CD4-positive, alpha-beta T cell treated with Interleukin-15 for 4 hours (primary cell): Measurements from ENCODE around the gene MGAT1.
"Not testable (repeated sequence)": the region's sequence is repeated elsewhere in the genome, so short reads cannot be mapped to it uniquely, and the experiment has no call there.

Experiments used
- DNase-seq: peaks from one replicate; pipeline ENCODE4 v3.0.0-alpha.2; 2020; ENCODE audit warnings: low spot score

MGAT1 gene

DNA sequence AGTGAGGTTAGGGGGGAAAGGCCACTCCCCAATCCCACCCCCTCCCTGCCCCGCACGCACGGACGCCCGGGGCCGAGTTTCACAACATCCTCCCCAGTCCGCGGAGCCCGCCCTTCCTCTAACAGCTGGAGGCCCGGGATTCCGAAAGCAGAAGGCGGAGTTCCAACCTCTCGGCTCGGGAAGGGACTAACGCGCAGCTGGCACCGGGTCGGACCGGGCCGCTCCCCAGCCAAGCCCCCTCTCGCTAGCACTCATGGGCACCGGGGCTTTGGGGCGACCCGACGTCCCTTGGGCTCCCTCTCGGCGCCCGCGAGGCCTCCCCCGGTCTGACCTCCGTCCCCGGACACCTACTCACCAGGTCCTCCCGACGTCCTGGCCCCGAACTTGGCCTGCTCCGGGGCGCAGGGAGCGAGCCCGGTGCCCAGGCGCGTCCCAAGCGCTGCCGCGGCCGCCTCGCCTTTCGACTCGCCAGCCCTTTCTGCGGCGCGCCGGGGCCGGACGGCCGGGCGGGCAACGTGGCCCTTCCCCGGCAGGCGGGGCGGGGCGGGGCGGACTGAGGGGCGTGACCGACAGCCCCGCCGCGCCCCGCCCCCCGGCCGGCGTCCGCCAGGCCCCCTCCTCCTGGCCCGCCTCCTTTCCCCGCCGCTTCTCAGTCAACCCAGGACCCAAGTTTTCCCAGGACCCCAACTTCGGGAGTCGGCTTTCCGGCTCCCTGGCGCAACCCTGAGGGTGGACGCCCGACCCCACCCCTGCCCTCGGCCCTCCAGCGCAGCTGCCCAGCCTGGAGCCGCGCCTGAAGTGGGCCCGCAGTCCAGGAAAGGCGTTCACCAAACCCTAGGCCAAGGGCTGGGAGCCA lies at the start of gene MGAT1:
Gene MGAT1 (minus strand): TSS at position 482 of the 856 bp plus-strand sequence. CDS start 9,835 bp downstream, outside the sequence.
- DNase-seq = peak; percentile 69

DNA sequence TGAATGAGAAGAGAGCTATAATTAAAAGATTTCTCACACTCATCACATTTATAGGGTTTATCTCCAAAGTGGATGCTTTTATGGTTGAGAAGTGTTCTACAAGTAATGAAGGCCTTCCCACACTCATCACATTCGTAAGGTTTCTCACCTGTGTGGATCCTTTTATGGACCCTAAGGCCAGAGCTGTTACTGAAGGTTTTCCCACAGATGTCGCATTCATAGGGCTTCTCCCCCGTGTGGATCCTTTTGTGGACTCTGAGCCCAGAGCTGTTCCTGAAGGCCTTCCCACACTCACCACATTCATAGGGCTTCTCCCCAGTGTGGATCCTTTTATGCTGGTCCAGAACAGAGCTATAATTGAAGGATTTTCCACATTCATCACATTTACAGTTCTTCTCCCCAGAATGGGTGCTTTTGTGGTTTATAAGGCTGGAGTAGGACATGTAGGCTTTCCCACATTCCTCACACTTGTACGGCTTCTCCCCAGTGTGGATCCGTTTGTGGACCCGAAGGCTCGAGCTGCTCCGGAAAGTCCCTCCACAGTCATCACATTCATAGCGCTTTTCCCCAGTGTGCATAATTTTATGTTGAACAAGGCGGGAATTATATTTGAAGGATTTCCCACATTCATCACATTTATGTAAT lies 48.0 kb upstream of the MGAT1 start:
- no peak for DNase-seq

DNA sequence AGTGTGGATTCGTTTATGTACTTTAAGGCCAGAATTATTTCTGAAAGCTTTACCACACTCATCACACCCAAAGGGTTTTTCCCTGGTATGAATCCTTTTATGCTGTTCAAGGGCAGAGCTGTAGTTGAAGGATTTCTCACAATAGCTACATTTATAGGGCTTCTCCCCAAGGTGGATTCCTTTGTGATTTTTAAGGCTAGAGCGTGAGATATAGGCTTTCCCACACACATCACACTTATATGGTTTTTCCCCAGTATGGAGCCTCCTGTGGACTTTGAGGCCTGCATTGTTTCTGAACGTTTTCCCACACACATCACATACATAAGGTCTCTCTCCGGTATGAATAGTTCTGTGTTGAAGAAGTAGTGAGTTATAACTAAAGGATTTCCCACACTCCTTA lies 47.2 kb upstream of the MGAT1 start:
- no peak for DNase-seq

DNA sequence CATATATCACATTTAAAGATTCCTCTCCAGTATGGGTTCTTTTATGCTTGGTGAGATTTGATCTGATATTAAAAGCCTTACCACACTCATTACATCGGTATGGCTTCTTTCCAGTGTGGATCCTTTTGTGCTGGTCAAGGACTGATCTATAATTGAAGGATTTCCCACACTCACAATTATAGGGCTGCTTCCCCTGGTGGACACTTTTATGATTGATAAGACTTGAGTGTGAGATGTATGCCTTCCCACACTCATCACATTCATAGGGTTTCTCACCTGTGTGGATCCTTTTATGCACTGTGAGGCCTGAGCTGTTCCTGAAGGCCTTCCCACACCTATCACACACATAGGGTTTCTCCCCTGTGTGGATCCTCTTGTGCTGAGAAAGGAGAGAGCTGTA lies 46.3 kb upstream of the MGAT1 start:
- DNase-seq = no peak

DNA sequence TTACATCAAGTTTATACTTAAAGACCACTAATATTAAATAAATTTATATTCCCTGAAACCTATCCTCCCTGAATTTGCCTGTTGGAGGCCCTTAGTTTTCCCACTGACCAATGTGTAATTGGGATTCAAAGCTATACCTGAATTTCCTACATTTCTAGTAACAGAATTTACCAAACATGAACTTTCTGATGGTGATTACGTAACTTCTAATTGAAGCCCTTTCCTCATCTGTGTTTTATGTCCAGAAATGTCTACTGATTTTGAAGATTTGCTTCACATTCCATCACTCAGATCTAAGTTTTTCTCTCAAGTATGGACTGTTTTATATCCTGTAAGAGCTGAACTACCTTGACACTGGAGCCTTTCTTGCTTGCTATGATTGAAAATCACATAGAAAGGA lies 45.7 kb upstream of the MGAT1 start:
- DNase-seq = no peak

DNA sequence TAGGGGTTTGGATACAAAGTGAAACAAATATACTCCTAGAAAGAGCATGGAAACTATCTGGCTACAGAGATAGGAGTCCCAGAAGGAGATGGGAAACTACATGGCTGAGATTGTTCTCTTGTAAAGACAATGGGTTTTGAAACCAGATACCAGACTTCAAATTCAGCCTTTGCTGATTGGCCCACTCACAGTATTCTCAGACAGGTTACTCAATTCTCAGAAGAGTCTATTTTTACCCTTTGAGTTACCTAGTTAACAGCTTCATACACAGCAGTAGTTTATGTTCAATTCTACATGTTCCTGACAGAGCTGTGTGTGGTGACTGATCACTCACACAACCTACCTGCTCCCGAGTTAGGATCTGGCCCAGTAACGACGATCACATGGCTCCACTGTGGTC lies 44.4 kb upstream of the MGAT1 start:
- DNase-seq = no peak

DNA sequence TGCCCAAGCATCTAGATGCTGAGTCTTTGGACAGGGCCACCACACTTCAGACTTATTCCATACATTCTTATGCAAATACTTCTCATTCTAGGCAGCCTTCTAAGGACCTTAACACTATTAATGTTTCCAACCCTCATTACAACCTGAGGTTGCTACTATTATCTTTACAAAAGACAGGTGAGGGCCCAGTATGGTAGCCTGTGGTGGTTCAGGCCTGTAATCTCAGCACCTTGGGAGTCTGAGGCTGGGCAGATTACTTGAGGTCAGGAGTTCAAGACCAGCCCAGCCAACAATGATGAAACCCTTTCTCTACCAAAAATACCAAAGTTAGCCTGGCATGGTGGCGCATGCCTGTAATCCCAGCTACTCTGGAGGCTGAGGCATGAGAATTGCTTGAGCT lies 42.3 kb upstream of the MGAT1 start:
- no peak for DNase-seq

DNA sequence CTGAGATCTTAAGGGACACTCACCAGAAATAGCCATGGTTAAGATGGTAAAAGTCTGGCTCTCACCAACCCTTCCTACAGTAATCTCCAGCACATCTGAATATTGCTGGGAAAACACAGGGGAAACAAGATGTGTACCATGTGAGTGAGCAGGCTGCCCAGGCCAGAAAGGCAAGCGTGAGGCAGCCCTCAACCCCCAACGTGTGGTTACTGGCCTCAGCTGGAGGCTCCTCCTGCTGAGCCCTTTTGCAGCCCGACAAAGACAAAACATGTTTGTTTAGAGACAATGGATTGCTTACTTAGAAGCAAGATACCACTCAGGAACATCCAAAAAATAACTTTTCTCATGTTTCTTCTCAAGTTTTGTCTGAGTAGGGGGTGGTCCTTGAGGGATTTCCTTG lies 41.8 kb upstream of the MGAT1 start:
- no peak for DNase-seq

DNA sequence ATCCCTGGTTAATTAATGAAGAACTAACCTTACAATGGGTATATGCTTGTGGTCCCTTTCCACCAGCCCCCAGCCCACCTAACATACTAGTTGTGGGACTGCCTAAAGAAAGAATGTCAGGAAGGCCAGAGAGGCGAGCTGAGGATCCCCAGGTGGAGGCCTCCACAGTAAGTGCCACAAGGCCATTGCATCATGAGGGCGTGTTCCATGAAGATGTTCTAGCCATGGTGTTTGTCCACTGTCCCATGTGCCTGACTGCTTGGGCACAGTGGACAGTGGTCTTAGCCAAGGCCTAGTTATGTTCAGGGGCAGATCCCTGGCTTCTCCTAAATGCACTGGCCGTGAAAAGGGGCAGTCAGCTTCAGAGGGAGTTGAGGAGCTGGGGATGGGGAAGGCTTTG lies 37.3 kb upstream of the MGAT1 start:
- no peak for DNase-seq

DNA sequence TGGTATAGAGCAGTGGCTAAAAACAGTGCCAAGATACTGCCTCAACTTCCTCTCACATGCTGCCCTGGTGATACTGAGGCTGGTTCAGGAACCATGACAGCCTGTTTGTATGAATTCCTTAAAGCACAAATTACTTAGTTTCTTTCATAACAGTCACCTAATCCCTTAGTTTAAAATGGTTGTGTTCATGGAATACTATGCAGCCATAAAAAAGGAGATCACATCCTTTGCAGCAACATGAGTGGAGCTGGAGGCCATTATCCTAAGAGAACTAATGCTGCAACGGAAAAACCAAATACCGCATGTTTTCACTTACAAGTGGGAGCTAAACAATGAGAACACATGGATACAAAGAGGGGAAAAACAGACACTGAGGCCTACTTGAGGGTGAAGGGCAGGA lies 36.6 kb upstream of the MGAT1 start:
- DNase-seq = no peak

DNA sequence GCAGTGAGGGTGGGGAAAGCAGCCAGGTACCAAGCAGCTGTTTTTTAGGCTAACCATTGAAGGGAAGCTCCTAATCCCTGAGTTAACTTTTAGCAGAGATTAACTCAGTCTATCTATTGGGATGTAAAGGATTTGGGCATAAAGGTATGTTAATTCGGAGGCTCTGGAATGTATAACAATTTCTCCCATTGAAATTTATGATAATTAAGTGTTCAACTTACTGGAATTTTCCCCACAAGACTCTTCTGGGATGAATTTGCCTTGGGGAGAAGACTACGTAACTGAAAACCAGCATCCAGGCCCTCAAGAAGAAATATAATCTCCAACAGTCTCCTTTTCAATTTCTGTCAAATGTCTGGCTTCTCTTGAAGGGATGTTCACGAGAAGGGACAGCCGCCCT lies 34.9 kb upstream of the MGAT1 start:
- no peak for DNase-seq

DNA sequence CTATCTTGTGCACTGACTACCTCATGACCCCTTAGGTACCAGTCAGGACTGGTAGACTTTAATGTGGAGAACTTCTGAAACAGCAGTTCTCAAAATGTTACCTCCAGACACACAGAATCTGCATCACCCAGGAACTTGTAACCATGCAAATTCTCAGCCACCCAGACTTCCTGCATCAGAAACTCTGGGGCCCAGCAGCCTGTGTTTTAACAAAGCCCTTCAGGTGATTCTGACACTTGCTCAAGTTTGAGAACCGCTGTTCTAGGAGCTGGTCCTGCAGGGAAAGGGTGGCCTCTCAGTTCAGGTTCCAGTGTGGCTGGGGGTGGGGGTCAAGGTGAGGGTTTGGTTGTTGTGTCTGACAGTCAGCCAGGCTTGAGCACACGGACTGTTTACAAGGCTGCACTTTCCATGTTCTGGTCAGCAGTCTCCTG lies 30.0 kb upstream of the MGAT1 start:
- peak; percentile 54 for DNase-seq

DNA sequence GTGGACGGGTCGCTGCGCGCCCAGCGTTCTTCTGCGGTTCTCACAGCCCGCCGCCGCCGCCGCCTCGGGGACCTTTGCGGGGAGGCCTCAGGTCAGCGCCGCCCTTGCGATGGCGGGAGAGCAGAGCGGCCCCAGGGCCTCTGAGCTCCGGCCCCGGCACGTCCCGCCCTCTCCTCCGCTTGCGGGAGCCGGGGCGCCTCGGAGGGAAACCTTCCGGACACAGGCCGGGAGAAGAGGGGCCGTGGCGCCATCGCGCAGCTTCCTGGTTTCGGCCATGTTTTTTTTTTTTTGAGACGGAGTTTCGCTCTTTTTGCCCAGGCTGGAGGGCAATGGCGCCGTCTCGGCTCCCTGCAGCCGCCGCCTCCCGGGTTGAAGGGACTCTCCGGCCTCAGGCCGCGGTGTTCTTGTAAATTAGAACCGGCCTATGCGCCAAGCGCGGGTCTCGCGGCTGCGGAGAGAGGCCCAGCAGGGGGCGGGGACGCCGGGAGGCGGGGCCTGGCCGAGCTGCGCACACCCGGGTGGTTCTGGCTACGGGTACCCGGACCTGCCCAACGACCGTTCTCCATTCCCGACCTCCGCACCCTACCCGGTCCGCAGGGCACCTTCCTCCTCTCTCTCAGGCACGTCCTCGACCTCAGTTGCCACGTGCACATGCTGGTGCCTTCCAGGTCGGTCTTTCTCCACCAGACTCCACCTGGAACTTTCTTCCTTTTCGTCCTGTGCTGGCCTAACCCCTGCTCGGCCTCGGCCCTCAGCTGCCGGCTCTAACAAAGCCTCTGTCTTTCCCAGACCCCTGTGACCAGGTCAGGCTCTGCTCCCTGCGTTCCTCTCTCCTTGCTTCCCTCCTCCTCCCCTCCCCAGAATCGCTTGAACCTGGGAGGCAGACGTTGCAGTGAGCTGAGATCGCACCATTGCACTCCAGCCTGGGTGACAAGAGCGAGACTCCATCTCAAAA lies 28.8 kb upstream of the MGAT1 start:
- DNase-seq = peak; percentile 72

DNA sequence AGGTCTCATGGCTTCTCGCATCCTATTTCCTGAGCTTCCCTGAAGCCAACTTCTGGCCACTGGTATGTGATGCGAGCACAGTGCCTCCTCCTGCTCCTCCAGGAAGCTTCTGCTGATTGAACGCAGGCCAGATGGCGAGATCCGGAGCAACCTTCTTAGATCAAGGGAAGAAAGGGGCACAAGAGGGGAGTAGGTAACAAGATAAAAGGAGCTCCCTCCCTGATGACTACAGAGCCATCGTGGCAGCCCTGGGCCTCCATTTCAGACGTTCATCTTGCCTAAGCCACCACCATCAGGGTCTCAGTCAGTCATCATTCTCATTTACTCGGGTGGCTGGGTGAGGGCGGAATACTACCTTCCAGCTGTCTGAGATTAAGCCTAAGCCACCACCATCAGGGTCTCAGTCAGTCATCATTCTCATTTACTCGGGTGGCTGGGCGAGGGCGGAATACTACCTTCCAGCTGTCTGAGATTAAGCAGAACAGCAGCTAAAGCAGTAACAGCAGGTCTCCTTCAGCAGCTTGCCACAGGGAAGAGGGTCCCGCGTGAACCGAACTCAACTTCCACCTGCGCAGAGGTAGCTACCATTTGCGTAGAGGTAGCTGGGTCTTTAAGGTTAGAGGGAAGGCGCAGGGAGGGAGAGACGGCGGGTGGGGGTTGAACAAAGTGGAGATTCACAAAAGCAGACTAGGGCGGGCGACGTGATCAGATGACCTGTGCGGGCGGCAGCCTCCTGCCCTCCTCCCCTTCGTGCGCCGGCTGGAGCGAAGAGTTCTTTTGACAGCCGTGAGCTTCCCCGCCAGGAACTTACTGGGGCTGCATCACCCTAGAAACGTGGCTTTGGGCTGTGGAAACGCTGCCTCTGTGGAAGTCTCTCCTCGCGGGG lies 27.9 kb upstream of the MGAT1 start:
- peak; percentile 76 for DNase-seq

DNA sequence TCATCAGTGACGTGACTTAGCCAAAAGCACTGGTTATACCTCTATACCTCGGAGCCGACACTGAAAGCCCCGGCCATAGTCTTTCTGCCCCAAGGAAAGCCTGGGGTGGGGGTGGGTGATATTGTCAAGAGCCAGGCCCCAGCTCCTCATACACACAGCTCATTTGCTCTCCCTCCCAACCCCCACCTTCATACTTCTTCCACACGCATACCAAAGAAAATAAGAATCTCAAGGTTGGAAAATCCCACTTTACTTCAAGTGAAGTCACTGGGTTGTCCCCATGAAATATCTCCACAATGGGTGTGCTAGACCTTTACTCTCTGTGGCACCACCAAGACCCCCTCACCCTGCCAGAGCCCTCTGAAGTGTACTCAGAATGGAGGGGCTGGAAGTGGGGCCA lies 27.1 kb upstream of the MGAT1 start:
- DNase-seq = no peak

DNA sequence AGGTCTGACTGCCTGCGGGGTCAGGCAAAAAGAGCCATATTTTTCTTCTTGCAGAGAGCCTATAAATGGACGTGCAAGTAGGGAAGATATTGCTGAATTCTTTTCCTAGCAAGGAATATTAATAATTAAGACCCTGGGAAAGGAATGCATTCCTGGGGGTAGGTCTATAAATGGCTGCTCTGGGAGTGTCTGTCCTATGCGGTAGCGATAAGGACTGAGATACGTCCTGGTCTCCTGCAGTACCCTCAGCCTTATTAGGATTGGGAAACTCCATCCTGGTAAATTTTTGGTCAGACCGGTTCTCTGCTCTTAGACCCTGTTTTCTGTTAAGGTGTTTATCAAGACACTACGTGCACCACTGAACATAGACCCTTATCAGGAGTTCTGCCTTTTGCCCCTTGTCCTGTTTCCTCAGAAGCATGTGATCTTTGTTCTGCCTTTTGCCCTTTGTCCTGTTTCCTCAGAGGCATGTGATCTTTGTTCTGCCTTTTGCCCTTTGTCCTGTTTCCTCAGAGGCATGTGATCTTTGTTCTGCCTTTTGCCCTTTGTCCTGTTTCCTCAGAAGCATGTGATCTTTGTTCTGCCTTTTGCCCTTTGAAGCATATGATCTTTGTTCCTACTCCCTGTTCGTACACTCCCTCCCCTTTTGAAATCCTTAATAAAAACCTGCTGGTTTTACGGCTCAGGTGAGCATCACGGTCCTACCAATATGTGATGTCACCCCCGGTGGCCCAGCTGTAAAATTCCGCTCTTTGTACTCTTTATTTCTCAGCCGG lies 26.3 kb upstream of the MGAT1 start:
- DNase-seq = not testable (repeated sequence)

DNA sequence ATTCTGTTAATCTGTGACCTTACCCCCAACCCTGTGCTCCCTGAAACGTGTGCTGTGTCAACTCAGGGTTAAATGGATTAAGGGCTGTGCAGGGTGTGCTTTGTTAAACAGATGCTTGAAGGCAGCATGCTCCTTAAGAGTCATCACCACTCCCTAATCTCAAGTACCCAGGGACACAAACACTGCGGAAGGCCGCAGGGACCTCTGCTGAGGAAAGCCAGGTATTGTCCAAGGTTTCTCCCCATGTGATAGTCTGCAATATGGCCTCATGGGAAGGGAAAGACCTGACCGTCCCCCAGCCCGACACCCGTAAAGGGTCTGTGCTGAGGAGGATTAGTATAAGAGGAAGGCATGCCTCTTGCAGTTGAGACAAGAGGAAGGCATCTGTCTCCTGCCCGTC lies 24.8 kb upstream of the MGAT1 start:
- not testable (repeated sequence) for DNase-seq

DNA sequence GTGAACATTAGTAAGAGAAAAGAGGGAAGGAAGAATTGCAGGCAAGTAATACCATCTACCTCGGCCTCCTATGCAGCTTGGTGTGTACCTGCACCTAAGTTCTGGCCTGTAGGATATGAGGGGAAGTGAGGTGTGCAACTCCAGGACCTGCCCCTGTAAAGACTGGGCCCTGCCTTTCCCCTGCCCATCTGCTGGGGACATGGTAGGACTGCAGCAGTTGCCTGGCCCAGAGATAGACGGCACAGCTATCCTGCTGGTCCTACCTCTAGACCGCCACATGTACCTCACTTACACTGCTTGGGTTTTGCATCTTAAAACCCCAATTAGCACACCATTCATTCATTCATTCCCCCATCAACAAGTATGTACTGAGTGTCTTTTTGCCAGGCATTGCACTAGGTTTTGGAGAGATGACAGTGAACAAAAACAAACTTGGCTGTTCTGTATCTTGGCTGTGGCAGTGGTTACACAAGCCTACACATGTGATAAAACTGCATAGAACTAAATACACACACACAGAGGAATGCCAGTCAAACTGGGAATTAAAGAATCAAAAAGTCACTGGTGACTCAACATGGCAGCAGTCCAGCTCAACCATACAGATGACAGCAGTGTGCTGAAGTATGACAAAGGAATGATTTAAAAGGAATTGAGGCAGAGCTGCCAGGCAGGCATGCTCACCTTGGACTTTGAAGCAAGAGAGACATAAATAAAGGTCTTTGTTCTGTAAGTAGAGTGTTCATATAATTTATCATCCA lies 23.3 kb upstream of the MGAT1 start:
- DNase-seq = no peak

DNA sequence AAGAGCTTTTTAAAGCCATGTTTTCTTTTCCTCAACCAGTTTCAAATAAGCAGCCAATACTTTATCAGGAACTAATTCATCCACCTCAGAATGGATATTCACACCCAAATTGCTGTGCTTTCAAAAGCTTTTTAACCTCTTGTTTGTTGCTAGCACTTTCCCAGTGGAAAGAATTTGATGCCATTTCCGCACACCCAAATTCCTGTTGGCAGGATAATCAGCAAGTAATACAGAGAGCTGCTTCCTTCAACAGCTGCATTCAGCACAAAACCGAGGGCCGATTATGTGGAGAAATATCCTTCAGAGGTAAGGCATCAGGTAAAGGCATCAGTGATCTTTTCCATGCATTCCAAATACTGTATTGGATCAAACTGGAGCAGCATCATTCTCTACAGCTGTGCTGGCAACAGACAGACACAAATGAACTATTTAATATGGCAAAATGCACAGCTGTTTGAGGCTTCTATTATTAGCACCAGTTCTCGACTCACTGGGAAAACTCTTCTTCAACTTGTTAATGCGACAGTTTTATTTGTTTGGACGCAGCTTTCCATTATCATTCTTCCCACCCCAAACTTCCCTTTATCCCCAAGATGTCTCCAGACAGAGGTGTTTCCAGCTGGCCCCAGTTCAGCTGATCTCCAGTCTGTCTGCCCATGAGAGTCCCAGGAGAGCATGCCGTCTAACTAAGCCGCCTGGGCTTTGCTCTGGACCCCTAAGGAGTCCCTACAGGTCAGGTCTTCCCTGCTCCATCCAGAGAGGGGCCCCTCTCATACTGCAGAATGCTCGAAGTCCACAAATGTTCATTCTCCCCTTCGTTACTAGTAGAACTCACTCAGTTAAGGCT lies 22.2 kb upstream of the MGAT1 start:
- no peak for DNase-seq
